Endothelial cell of umbilical vein (primary cell): Measurements from ENCODE around the gene PARP16. TPM values are rescaled to one million over a fixed set of nuclear protein-coding genes. Genes with fewer than 3 reads are reported as not detected.

Experiments used
- BruUV-seq: library from RNA; stranded (reverse); fragments of 400-500 nt; replicated peaks from 2 replicates; lab custom pipeline; 2021; lab: Mats Ljungman, UMichigan
- CTCF ChIA-PET: fragments of 300-600, 350-600 bp; sonication (Branson Sonifier 250); formaldehyde crosslinking; loops from one replicate; lab custom pipeline; 2021; ENCODE audit warnings: antibody characterized with exemption, inconsistent platforms; lab: Charles Lee
- POLR2A ChIA-PET: fragments of 300-600, 350-600 bp; sonication (Branson Sonifier 250); formaldehyde crosslinking; loops from one replicate; lab custom pipeline; 2021; ENCODE audit warnings: antibody characterized with exemption, inconsistent platforms; lab: Charles Lee
- DNase-seq: peaks from one replicate; pipeline ENCODE4 v3.0.0-alpha.2; 2011; ENCODE audit warnings: low read depth, low spot score
- FAIRE-seq: peaks from 2 replicates; lab custom pipeline; 2011; peaks lifted over from hg19 to GRCh38; lab: Jason Lieb, UNC
- H2AFZ ChIP-seq: 2 replicates; pipeline ENCODE4 v1.6.0; 2012; ENCODE audit warnings: low read depth, low read length, control low read depth, inconsistent platforms
- H3K27ac ChIP-seq: 2 replicates; pipeline ENCODE4 v1.5.1; 2011; ENCODE audit warnings: low read depth, mild to moderate bottlenecking, control low read depth, low read length, moderate library complexity; ENCODE audit not compliant: insufficient read depth
- H3K27me3 ChIP-seq, 2 experiments: 2 replicates each; pipeline versions ENCODE4 v1.6.0 to v1.6.1; 2011; ENCODE audit warnings: low read length in 2 of 2, mixed read lengths in 1 of 2; ENCODE audit not compliant: control insufficient read depth in 2 of 2, insufficient read depth in 2 of 2
- H3K36me3 ChIP-seq, 2 experiments: 2 replicates in 1 of 2; 3 replicates in 1 of 2; pipeline ENCODE4 v1.5.1; 2011; ENCODE audit warnings: low read length in 2 of 2, mild to moderate bottlenecking in 1 of 2, moderate library complexity in 1 of 2; ENCODE audit not compliant: control insufficient read depth in 2 of 2, insufficient read depth in 2 of 2; ENCODE audit errors: extremely low read depth in 1 of 2
- H3K4me1 ChIP-seq: 3 replicates; pipeline ENCODE4 v1.5.1; 2011; ENCODE audit warnings: mild to moderate bottlenecking, low read length; ENCODE audit not compliant: control insufficient read depth, insufficient read depth; ENCODE audit errors: extremely low read depth
- H3K4me2 ChIP-seq: 2 replicates; pipeline ENCODE4 v1.6.1; 2011; ENCODE audit warnings: low read length, control low read depth, mixed read lengths; ENCODE audit not compliant: insufficient read depth
- H3K4me3 ChIP-seq, 3 experiments: fragments of 200-600 bp in 1 of 3; sonication (generic), shearing (Covaris generic) in 1 of 3; replicated peaks in 1 of 3; 2 replicates each; pipeline ENCODE4 v1.5.1; 2011 to 2016; ENCODE audit warnings: control low read depth in 3 of 3, low read length in 3 of 3, mild to moderate bottlenecking in 2 of 3, inconsistent platforms in 1 of 3, low read depth in 1 of 3, moderate library complexity in 1 of 3; ENCODE audit not compliant: insufficient read depth in 1 of 3
- H3K79me2 ChIP-seq: 2 replicates; pipeline ENCODE4 v1.6.0; 2012; ENCODE audit warnings: low read length, inconsistent platforms; ENCODE audit not compliant: control insufficient read depth, insufficient read depth
- H3K9ac ChIP-seq: replicated peaks from 2 replicates; pipeline ENCODE3; 2011; ENCODE audit warnings: low read length, control low read depth; ENCODE audit not compliant: insufficient read depth; ENCODE audit errors: extremely low read depth
- H3K9me1 ChIP-seq: replicated peaks from 3 replicates; pipeline ENCODE4 v1.6.0; 2011; ENCODE audit warnings: mild to moderate bottlenecking, low read length; ENCODE audit not compliant: control insufficient read depth, insufficient read depth; ENCODE audit errors: extremely low read depth
- H3K9me3 ChIP-seq: replicated peaks from 2 replicates; pipeline ENCODE4 v1.5.1; 2012; ENCODE audit warnings: low read length, inconsistent platforms; ENCODE audit not compliant: control insufficient read depth, insufficient read depth
- H4K20me1 ChIP-seq: replicated peaks from 2 replicates; pipeline ENCODE3; 2011; ENCODE audit warnings: mild to moderate bottlenecking, low read length; ENCODE audit not compliant: control insufficient read depth, insufficient read depth; ENCODE audit errors: extremely low read depth
- EZH2 ChIP-seq: IDR thresholded peaks from 2 replicates; pipeline ENCODE4 v1.6.1; 2012; ENCODE audit warnings: borderline replicate concordance, low read depth, mild to moderate bottlenecking, moderate library complexity, low read length, inconsistent platforms; ENCODE audit not compliant: severe bottlenecking
- GATA2 ChIP-seq: IDR thresholded peaks from 2 replicates; pipeline ENCODE4 v1.7.0; 2011; ENCODE audit warnings: low read depth, mild to moderate bottlenecking, moderate library complexity, mixed read lengths, low read length; ENCODE audit not compliant: insufficient read length, insufficient read depth
- JUN ChIP-seq: IDR thresholded peaks from 2 replicates; pipeline ENCODE4 v1.6.1; 2011; ENCODE audit warnings: borderline replicate concordance, low read depth; ENCODE audit not compliant: insufficient read length, insufficient read depth
- MYC ChIP-seq: IDR thresholded peaks from one replicate; pipeline ENCODE4 v1.6.1; 2011; ENCODE audit warnings: mild to moderate bottlenecking, low read depth, low read length
- POLR2A ChIP-seq: IDR thresholded peaks from 2 replicates; pipeline ENCODE4 v1.6.1; 2012; ENCODE audit warnings: low read depth, mild to moderate bottlenecking, control low read depth, low read length
- POLR2AphosphoS5 ChIP-seq: IDR thresholded peaks from 2 replicates; pipeline ENCODE4 v1.6.1; 2012; ENCODE audit warnings: low read depth, mild to moderate bottlenecking, control low read depth, low read length, moderate library complexity; ENCODE audit not compliant: insufficient read depth
- dilution Hi-C: fragments of 300-500 bp; cut with MboI; formaldehyde crosslinking; loops from one replicate; pipeline ENCODE4 v1.15.0; 2019; ENCODE audit warnings: low sequenced_read_pairs; ENCODE audit not compliant: extremely low pct_ligation_motif_present
- intact Hi-C: fragments of 100-400 bp; cut with micrococcal nuclease; formaldehyde crosslinking; loops from one replicate; pipeline ENCODE4 v1.10.0; 2022
- polyA plus RNA-seq, 4 experiments: library from polyadenylated mRNA; depleted of rRNA in 3 of 4; stranded (reverse) in 3 of 4; unstranded in 1 of 4; fragments of >200 nt; gene quantifications; 2 replicates each; pipeline versions ENCODE4 v1.2.1 to v1.2.3, GENCODE V29; 2011 to 2012; ENCODE audit warnings: missing spikeins in 1 of 4
- total RNA-seq: library from RNA; stranded (reverse); gene quantifications from 2 replicates; pipeline ENCODE4 v1.2.3, GENCODE V29; 2021
- TF ChIP-seq, protein P1 (sequence below): IDR thresholded peaks from 2 replicates; pipeline ENCODE4 v1.6.1; 2011; ENCODE audit not compliant: insufficient read depth, insufficient read length

PARP16 gene
- total and polyA plus RNA-seq, 2 donors (not counting 3 experiments of a cell fraction or from before 2014, with no cell fraction given): 3.9 to 6.3 TPM

DNA sequence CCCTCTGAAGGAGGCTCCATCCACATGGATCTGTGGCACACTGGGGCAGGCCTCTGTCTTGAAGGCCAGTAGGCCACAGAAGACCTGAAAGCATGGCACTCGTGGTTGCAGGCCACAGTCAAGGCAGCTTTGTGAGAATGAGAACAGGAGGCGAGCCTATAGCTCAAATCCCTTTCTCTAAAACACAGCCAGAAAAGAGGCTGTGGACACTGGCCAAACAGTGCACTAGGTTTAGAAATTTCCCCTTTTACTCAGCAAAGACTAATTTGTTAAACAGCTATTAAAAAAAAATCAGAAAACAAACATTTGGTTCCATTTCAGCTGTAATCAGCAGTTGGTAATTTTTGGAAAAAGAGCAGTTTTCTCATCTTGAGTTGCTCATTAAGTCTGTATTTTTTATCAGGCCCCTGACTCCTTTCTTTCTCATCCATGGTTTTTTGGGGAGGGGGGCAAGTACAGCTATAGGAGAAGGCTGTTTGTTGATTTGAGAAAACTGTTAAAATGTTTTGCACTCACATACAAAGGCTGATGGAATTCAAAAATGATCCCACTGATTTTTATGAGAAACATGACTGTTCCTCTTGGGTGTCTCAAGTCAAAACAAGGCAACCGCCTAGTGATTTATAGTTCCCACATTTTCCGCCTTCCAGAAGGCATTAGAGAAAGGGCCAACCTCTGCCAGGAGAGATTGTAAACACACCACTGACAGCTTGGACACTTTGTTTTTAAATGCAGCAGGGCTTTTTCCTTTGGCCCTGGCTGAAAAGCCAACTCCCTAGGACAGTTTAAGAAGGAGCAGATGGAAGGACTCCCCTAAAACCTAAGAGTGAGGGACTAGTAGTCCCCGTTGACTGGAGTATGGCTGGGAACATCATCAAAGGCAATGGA lies 28.1 kb downstream of the PARP16 start:
- FAIRE-seq (no peak), DNase-seq (no peak)
- dilution Hi-C loops (no loop called here), intact Hi-C loops (no loop called here)
- no peaks in the 10 kb centered on the region for H4K20me1 ChIP-seq
- no peak overlapping the region for H3K27ac ChIP-seq
- H3K9me3 ChIP-seq: no peaks in the 10 kb centered on the region
- H2AFZ ChIP-seq: no peak overlapping the region
- ChIA-PET CTCF (interaction anchor here (1.4 kb wide), 1 partner anchor 12 kb away, joined by 7 read pairs; no protein-coding TSS in a partner anchor), POLR2A (no interaction called here)
- TF ChIP-seq EZH2 (no peak), GATA2 (no peak), POLR2A (no peak), JUN (no peak), MYC (no peak), POLR2AphosphoS5 (no peak)
- TF ChIP-seq, protein P1, sequence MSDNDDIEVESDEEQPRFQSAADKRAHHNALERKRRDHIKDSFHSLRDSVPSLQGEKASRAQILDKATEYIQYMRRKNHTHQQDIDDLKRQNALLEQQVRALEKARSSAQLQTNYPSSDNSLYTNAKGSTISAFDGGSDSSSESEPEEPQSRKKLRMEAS: no peak
- no peaks in the 10 kb centered on the region for H3K27me3 ChIP-seq
- H3K36me3 ChIP-seq: peaks cover 2 to 12% of the 10 kb centered on the region in 2 experiments
- no peaks in the 10 kb centered on the region for H3K4me1 ChIP-seq
- H3K4me3 ChIP-seq: no peak overlapping the region
- no peaks in the 10 kb centered on the region for H3K9me1 ChIP-seq
- H3K79me2 ChIP-seq: no peaks in the 10 kb centered on the region
- no peak overlapping the region for H3K4me2 ChIP-seq
- no TSS peak for BruUV-seq
- H3K9ac ChIP-seq: no peak overlapping the region
